DMS53 (cell line): ENCODE data around the gene DOCK11.
A peak's percentile ranks its signal among the peaks of the same experiment; 100 is the strongest.
"Not testable (repeated sequence)": the region's sequence is repeated elsewhere in the genome, so short reads cannot be mapped to it uniquely, and the experiment has no call there.

Experiments used
- DNase-seq: peaks from one replicate; lab custom pipeline; 2025; lab: John Stamatoyannopoulos, UW

DOCK11 gene

DNA sequence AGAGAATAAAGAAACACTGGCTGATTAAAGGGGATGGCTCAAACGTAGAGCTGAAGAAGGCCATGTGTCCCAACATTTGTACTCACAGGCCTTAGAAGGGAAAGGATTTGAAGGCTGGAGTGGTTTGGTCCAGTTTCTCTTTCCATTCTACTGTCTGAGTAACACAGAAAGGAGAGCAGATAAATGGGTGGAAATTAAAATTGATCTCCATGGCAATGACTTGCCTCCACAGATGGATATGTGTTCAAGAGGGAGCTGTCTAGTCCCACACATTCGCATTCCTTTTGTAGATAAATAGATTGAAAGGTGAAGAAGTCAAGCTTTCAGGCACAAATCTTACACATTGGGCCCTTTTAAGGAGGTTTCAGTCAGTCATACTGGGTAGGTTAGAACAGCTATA, 74.6 kb downstream of the DOCK11 start:
- no peak for DNase-seq

DNA sequence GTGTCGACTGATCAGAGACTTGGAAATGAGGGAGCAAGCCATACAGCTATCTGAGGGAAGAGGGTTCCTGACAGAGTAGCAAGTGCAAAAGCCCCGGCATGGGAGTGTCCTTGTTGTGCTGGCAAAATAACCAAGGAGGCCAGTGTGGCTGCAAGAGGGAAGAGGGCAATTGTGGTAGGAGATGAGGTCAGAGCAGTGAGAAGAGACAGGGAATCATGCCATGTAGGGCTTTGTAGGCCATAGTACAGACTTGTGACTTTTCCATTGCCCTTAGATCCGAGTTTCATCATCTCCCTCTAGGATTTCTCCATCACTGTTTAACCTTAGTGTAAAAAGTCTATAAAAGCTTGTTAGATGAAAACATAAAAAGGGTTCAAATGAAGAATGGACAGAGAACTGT, 76.2 kb downstream of the DOCK11 start:
- DNase-seq = no peak

DNA sequence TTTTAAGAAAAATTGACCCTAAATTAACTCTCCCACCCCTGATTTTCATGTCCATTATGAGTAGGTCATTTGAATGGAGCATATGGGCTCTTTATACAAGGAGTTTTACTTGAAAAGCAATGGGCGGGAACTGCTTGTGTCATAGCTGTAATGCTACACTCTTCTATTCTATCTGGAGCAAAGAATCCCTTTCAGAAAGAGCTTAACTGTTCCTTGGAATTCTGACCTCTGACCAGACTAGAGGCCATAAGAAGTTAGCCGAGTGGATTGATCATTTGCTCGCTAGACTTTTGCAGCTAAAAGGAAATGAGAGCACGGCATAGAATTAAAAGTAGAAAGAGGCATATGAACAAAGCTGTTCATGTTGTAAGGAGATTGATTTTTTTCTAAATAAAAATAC, 79.1 kb downstream of the DOCK11 start:
- no peak for DNase-seq

DNA sequence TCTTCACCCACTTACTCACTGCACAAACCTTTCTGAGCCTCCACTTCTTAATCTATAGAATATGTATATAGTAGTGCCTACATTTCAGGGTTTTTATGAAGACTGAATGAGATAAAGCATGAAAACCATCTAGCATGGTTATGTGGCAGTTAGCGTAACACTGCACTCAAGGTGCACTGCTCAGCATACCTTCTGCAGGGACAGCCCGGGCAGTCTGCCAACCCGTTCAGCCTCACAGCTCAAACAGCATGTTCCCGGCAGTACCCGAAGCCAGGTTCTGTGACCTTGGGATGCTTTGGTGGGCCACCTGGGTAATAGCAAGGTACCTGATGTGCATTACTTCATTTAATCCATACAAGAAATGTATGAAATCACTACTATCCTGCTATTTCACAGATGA, 81.4 kb downstream of the DOCK11 start:
- DNase-seq = no peak

DNA sequence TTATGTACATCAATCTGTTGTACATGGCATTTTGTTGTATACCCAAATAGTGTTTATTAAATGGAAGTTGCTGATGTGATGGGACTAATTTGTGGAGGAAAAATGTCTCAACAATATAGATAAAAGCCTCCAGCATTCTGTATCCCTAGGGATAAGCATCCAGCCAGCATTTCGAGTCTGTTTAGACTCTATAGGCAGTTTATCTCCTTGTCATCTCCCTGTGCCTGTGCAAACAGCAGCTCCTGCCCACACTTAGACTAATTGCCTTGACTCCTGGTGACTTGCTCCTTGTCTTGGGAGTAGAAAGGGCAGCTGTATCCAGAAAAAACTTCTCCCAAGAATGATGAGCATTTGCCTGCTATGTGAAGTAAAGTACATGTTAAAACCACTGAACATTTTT, 83.8 kb downstream of the DOCK11 start:
- no peak for DNase-seq

DNA sequence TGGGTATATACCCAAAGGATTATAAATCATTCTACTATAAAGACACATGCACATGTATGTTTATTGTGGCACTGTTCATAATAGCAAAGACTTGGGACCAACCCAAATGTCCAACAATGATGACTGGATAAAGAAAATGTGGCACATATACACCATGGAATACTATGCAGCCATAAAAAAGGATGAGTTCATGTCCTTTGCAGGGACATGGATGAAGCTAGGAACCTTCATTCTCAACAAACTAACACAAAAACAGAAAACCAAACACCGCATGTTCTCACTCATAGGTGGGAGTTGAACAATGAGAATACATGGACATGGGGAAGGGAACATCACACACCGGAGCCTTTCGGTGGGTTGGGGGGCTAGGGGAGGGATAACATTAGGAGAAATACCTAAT, 87.3 kb downstream of the DOCK11 start:
- DNase-seq = not testable (repeated sequence)

DNA sequence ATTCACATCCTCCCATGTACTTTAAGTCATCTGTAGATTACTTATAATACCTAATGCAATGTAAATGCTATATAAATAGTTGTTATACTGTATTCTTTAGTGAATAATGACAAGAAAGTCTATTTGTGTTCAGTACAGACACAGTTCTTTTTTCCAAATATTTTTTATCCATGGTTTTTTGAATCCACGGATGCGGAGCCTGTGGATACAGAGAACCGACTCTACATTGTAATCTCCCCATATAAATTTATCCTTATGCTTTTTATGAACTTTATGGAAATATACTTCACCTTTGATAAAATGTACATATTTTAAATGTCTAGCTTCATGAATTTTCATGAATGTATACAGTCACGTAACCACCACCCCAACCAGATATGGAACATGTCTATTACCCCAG, 88.2 kb downstream of the DOCK11 start:
- no peak for DNase-seq

DNA sequence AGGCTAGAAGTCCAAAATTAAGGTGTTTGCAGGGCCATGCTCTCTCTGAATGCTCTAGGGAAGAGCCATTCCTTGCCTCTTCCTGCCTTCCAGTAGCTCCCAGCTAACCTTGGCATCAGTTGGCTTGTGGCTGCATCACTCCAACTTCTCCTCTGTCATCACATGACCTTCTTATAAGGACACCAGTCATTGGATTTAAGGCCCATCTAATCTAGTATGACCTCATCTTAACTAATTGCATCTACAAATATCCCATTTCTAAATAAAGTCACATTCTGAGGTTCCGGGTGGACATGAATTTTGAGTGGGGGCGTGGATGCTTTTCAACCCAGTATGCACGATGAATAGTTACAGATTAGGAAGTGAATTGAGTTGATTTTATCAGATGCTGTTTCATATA, 89.7 kb downstream of the DOCK11 start:
- DNase-seq = no peak

DNA sequence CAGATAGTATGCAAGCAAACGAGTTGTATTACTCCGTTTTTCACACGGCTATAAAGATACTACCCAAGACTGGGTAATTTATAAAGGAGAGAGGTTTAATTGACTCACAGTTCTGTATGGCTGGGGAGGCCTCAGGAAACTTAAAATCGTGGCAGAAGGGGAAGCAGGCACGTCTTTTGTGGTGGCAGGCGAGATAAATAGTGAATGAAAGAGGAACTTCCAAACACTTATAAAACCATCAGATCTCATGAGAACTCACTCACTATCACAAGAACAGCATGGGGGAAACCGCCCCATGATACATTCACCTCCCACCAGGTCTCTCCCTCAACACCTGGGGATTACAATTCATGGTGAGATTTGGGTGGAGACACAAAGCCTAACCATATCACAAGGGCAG, 90.6 kb downstream of the DOCK11 start:
- not testable (repeated sequence) for DNase-seq

DNA sequence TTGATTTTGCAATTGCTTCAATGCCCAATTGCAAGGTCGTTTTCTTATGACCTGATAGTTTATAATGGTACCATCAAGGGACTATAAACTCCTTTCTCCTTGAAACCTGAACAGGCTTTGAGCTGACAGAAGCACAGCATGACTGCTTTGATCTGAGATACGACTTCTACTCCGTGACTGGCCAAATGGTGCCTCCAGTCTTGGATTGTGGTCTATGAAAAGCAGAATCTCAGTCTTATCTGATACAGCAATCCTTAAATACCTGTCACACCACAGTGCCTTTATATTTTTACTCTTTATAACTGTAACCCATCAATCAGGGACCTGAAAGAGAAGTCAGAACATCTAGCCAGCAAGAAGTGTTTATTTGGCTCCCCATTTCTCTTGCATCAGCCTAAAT, 93.1 kb downstream of the DOCK11 start:
- no peak for DNase-seq

DNA sequence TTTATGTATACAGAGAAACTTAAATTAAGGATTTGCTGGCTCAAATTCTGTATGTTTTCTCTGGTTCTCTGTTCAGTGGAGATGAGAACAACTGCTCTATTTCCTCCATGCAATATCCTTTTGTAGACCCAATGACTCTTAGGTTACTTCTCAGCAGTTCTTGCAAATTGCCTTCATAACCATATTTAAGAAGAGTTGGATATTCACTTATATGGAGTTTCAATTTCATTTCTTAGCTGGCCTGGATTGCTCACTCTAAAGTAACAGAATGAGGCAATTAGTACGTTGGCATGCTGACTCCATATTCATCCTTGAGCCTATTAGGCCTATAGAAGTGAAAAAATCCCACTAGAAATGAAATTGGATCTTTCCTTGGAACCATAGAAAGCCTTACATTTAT, 93.6 kb downstream of the DOCK11 start:
- no peak for DNase-seq

DNA sequence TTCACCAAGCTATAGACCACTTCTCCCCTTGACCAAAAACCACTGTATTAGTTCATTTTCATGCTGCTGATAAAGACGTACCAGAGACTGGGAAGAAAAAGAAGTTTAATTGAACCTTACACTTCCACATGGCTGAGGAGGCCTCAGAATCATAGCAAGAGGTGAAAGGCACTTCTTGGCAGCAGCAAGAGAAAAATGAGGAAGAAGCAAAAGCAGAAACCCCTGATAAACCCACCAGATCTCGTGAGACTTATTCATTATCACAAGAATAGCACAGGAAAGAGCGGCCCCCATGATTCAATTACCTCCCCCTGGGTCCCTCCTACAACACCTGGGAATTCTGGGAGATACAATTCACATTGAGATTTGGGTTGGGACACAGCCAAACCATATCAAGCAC, 97.8 kb downstream of the DOCK11 start:
- DNase-seq = no peak

DNA sequence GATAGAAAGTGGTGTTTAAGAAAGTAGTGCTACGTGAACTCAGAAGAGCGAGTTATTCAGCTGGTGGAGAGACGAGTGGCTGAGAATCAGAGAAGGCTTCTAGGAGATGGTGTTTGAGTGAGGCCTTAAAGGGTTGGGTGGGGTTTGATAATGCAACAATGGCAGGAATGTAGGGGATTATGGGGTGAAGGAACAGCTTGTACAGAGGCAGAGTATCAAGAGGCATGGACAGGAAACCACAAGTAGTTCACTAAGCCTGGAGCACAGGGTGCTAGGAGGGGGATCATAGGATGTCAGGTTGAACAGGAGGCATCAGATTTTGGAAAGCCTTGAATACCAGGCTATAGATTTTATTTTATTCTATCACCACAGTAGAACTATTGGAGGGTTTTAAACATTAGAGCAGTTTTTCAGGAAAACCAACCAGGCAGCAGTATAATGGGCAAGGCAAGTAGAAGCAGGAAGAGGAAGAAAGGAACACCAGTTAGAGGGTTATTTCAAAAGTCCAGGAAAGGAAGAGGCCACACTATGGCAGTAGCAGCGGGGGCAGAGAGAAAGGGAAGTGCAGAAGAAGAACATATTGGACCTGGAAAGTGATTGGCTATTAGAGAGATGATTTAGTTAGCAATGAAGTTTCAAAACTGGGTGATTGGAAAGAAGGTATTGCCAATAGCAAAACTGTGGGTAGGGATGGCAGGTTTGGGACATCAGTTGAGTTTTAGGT, 99.2 kb downstream of the DOCK11 start:
- DNase-seq = no peak

DNA sequence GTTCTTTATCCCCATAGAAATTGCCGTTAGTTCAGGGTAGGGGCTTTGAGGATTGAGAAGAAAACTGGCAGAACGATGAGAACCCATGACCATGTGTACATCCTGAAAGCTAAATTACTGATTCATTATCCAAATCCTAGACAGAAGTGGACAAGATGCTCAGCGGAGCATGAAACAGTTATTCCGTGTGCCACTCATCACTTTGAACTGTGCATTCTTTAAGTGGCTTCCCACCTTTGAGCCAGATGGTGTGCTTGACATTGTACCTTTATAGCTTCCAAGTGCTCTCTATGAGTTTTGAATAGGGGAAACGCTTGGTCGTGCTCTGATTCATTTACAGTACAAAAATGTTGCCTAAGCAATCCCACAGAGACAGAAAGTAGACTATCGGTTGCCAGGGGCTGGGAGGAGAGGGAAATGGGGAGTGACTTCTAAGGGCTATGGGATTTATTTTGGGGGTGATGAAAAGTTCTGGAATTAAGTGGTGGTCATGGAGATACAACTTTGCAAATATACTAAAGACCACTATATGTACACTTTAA, 100.0 kb downstream of the DOCK11 start:
- peak; percentile 62 for DNase-seq

DNA sequence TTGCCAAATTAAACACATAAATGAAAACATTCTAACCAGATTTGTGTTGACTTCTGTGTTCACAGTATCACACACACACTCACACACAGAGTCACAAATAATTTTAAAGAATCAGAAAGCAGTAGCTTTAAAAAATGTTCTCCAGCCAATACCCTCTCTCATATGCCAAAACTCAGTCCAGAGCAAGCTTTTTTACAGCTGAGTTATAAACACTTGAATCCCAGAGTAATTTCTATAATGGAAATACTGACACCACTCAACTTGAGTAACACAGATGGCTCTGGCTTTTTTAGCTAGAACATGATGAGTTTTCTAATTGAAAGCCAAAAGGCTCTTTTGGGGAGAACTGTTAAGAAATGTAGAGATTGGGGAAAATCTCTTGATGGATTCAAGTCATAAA, 100.8 kb downstream of the DOCK11 start:
- no peak for DNase-seq

DNA sequence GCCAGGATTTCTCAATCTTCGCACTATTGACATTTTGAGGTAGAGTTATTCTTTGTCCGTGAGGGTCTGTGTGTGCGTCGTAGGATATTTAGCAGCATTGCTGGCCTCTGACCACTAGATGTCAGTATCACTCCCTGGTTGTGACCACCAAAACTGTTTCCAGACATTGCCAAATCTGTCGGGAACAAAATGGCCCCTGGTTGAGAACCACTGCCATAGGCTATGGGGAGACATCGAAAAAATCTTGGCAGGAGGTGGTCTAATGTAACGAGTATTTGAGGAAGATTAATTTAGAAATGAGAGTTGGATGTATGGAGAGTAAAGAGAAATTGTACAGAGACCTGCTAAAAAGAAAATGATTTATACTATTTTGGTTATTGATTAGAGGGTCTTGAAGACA, 108.4 kb downstream of the DOCK11 start:
- peak; percentile 76 for DNase-seq

DNA sequence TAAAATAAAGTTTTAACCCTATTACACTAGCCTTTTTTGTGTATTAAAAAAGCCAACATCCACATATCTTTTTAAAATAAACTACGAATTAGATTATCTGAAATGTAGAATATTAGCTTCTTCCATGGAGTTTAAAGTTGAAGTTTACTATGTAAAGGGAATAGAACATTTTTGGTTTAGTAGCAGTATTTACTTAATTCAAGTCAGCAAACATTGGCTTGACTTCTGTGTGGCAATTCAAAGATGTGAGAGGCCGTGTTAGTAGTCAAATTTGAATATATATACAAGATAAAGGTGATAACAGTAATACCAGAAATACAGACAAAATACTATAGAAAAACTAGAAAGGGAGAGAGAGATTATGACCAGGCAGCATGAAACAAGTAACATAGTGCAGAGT, 116.7 kb downstream of the DOCK11 start:
- no peak for DNase-seq

DNA sequence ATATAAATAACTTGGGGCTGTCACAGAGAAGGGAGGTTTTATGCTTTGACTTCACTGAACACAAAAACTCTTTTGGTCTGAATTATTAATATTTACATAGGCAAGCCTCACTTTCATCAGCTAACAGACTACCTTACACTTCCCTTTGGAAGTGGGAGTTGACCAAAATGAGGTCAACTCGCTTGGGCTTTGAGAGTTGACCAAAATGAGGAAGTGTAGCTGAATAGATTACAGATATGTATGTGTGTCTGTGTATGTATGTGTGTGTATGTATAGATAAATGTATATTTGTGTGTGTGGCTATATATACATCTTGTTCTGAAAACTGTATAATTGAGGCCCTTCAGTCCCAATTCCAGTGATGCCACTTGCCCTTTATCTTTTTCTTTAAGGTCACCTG, 118.5 kb downstream of the DOCK11 start:
- DNase-seq = no peak

DNA sequence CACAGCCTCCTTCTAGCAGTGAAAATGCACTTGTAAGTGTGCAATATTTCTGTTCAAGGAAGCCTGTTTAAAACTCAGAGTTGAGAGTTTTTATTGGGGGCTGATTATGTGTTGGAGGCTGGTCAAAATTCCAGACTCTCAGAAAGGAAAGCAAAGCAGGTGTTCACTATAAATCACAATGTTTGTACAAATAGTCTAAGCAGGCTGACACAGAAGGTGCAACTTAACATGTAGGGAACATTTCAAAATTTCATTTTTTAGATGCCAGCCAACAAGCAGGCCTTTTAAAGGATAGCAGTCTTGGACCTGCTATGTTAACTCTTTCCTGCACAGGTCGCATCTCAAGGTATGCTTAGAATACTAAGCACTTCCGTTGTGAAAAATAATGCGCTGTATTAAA, 119.5 kb downstream of the DOCK11 start:
- no peak for DNase-seq

DNA sequence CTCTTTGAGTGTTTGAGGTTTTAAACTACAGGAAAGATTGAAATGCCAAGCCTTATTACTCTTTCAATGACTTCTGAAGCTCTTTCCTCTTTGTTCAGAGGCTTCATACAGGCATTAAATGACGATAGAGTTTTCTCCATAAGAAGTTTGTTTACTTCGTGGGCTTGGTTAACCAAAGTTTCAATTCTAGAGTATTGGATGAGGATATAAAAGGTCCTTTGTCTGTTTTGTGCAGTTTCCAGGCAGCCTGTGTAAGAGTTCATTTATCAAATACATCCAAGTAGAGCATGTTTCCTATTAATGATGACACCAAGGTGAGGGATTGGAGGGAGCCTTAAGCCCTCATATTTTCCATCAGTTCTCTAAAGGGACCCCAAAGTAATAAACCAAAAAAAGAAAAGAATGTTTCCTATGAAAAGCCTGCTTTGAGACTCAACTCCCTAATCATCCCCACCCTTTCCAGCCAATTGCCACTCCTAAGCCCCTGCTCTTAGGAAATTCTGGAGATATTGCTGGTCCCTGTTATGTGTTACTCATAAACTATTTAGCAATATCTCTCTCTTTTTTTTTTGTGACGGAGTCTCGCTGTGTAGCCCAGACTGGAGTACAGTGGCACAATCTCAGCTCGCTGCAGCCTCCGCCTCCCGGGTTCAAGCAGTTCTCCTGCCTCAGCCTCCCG, 125.6 kb downstream of the DOCK11 start:
- DNase-seq = no peak

DNA sequence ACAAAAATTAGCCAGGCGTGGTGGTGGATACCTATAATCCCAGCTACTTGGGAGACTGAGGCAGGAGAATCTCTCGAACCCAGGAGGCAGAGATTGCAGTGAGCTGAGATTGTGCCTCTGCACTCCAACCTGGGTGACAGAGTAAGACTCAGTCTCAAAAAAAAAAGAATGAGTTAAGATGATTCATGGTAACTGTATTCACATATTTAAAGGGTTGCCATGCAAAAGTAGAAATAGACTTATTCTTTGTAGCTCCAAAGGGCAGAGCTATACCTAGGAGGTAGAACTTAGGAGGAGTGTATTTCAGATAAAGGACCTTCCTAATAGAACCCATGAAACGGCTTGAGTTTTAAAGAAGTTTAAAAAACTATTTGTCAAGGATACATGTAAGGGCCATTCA, 127.4 kb downstream of the DOCK11 start:
- DNase-seq = no peak

DNA sequence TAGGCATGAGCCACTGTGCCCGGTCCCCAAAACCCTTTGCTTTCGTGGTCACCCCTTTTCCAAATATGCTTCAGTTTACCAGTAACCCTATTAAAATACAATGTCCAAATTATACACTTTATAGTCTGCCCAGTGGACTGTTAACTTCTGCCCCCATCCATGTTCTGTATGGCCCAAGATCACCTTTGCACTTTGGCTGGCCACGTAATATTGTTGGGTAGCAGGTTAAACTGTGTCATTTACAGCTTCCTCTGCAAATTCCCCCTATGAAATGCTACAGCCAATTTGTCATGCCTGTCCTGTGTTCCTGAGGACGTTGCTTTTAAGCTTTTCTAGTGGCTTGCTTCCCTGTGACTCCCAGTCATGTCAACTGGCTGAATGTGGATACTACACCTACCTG, 130.7 kb downstream of the DOCK11 start:
- no peak for DNase-seq

DNA sequence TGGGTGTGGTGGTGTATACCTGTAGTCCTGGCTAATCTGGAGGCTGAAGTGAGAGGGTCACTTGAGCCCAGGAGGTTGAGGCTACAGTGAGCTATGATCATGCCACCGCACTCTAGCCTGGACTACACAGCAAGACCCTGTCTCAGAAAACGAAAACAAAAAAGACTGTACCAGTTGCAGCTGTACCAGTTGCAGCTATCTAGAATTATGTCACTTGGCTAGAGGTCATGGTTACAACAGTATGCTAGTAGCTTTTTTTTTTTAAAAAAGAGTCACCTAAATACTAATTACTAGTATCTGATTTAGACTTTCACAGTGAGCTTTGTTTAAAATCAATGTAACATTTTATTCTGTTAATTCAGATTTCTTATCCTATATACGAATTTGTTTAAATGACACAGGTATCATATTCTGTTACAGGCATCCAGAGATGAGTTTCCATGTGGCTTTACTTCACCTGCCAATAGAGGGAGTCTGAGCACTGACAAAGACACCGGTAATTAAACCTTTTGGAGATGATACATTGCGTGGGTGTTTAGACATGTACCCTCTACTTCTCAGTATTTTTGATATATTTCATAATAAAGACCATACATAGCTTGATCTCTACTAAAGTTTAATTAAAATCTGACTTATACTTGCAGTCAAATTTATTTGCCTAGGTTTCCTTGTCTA, 131.6 kb downstream of the DOCK11 start:
- DNase-seq = peak; percentile 53
